HG03095 (cell line): ENCODE measurements around the gene CUL4A.

ENCODE experiments used
- ATAC-seq: cut with Tn5 transposase; IDR thresholded peaks from one replicate; pipeline ENCODE4 v1.9.1; 2021; ENCODE audit warnings: moderate library complexity; ENCODE audit not compliant: unreplicated experiment

The CUL4A gene

GRCh38 chr13:113179374-113180230, 29.8 kb upstream of the CUL4A start:
- ATAC-seq, result no peak

DNA sequence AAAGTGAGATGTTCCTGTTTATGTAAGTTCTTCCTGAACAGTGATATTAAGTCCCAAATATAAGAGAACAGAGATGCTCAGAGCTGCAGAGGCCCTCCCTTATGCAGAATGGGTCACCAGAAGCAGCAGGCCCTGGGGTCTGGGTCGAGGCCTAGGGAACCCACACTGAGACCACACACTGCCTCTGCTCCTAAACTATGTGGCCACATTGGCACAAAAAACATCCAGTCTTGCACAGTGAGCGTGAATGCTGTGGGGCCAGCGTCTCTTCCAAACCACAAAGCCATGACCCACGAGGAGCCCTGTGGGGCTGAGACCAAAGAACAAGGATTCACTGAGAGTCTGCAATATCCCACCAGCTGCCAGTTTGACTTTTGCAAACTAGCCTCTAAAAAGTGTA, 27.4 kb upstream of the CUL4A start:
- no peak for ATAC-seq

DNA sequence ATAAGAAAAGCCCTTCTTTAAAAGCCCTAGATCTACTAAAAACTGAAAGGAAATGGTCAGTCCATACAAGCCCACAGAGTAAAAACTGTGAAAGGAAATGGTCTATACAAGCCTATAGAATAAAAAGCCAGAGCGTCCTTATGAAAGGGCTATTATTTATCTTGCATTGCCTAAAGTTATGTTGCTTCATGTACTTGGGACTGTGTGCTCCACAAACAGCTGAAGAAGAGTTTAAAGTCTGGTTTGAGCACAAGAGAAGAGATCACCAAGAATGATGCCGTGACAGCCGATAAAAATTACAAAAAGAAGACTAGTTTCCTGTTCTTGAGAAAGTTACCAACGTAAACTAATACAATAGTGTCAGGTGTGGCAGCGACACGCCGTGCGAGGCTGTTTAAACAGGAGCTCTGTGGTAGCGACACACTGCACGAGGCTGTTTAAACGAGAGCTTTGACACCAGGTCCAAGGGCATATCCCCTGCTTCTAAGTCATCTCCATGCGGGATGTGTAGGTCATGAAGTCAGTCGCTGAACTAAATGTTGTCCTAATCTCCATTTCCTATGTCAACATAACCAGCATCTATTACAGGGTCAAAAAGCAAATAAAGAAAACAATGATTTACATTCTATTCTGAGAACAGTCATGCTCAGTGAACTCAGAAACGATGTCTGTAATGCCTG, 25.8 kb upstream of the CUL4A start:
- ATAC-seq, result no peak

GRCh38 chr13:113184568-113185440, 24.6 kb upstream of the CUL4A start:
- no peak for ATAC-seq

GRCh38 chr13:113186061-113186900, 23.1 kb upstream of the CUL4A start:
- ATAC-seq, result peak; percentile 66

DNA sequence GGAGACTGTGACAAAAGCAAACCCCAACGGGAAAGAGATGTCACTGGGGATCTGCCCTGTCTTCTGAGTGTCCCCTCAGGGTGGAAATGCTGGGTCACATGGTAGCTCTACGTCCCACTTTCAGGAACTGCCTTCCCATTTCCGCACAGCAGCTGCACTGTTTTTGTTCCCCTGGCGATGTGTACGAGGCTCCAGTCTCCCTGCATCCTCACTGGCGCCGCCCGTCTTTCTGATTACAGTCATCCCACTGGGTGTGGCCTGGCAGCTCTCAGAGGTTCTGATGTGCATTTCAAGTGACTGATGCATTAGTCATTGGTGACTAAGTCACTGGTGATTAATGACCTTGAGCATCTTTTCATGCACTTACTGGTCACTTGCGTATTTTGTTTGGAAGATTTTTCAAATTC, 22.1 kb upstream of the CUL4A start:
- no peak for ATAC-seq

GRCh38 chr13:113187883-113188665, 21.3 kb upstream of the CUL4A start:
- ATAC-seq, result no peak

GRCh38 chr13:113190181-113190580, 19.2 kb upstream of the CUL4A start:
- ATAC-seq, result no peak

GRCh38 chr13:113192279-113192678, 17.1 kb upstream of the CUL4A start:
- no peak for ATAC-seq

- ATAC-seq, result no peak
Observed at GRCh38 chr13:113192902-113193301, 16.5 kb upstream of the CUL4A start.

GRCh38 chr13:113195360-113195759, 14.1 kb upstream of the CUL4A start:
- ATAC-seq, result no peak

- no peak for ATAC-seq
Observed at GRCh38 chr13:113196970-113197737, 12.3 kb upstream of the CUL4A start.

- no peak for ATAC-seq
Observed at GRCh38 chr13:113201815-113202214, 7.6 kb upstream of the CUL4A start.

DNA sequence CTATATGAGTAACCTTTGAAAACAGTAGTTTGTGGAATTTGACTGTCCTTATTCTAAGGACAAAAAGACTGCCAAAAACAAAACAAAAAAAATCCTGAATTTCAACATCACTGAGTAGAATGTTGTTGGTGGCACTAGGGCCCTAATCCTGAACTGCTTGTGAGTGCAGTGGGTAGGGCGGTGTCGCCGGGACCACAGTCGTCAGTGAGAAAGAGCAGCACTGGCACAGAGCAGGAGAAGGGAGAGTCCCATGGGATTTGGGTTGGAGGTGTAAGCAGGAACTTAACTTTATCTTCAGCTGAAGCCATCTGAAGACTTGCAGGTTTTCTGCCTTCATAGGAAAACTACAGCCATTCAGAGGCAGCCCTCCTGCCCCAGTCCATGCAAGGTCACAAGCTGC, 6.5 kb upstream of the CUL4A start:
- no peak for ATAC-seq

DNA sequence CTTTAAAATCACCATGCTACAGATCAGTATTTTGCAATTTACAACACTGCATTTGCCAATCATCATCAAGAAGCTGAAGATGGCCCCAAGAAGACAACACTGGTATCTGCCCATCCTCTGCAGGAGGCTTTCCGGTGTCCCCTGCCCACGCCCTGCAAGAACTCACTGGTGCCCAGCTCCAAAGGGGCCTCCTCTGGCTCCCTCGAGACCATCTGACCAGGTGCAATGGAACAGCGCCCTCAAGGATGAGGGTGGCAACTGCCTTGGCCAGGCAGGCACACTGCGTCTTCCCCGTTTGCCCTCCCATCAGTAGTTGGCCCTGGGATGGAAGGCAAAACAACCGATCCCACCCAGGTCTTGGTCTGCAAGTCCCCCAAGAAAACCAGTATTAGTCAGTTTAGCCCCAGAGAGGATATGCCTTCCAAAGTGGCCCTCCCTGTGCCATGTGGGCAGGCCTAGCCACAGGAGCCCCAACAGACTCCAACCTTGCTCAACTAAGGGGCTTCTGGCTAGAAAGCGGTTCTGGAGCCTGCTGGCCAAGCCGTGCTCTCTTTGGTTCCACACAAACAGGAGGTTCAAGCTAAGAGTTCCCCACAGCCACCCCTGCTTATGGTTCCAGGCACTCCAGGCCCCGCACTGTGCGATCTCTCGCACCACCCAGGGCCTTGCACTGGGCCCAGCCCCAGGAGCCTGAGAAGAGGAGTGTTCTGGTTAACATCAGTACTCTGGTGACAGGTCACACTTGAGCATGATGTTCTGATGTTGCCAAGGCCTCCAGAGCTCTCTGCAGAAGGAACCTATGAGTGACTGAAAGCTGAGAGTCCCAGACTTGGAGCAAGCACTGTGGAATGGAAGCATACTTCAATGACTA, 5.7 kb upstream of the CUL4A start:
- no peak for ATAC-seq

DNA sequence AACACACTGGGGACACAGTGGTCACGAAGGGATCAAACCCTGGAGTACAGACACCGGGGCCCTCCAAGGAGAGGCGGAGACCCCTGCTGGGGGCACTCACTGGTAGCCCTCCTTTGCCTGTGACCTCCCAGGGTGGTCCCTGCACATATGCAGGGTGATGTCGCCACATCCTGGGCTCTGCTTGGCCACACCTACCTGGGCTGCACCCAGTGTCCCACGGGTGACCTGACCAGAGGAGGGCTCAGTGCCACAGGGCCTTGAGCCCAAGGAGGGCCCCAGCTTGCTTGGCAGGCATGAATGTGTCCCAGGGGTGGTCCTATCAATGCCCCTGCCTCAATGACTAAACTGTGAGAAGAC, 5.1 kb upstream of the CUL4A start:
- ATAC-seq, result no peak

- ATAC-seq, result no peak
Observed at GRCh38 chr13:113205428-113205931, 3.9 kb upstream of the CUL4A start.

- no peak for ATAC-seq
Observed at GRCh38 chr13:113207460-113207859, 2.0 kb upstream of the CUL4A start.
